HepG2 (cell line): ENCODE results near the gene MAMDC2. TPM values are rescaled to one million over a fixed set of nuclear protein-coding genes. Genes with fewer than 3 reads are reported as not detected.

Source experiments
- ATAC-seq: fragments of 200-7000 bp; cut with Tn5 transposase; 3 replicates; pipeline ENCODE4 v1.9.1; 2020; ENCODE audit warnings: mild to moderate bottlenecking, moderate library complexity
- BruUV-seq: library from RNA; stranded (reverse); fragments of 400-500 nt; replicated peaks from 2 replicates; lab custom pipeline; 2021; lab: Mats Ljungman, UMichigan
- CTCF ChIA-PET: fragments of 300-600 bp; formaldehyde crosslinking; extraction: SDS; loops from one replicate; lab custom pipeline; 2021; ENCODE audit warnings: low total read pairs, inconsistent platforms, low intra/inter-chr PET ratio; lab: Yijun Ruan, JAX
- POLR2A ChIA-PET: fragments of 350-600 bp; sonication (Branson Sonifier 250); formaldehyde crosslinking; loops from one replicate; lab custom pipeline; 2020; ENCODE audit warnings: antibody characterized with exemption, inconsistent platforms; lab: Yijun Ruan, JAX
- DNase-seq: peaks from one replicate; pipeline ENCODE4 v3.0.0-alpha.2; 2015; ENCODE audit warnings: low spot score
- FAIRE-seq: peaks from 3 replicates; lab custom pipeline; 2011; peaks lifted over from hg19 to GRCh38; lab: Jason Lieb, UNC
- H2AFZ ChIP-seq: one replicate; pipeline ENCODE4 v1.6.1; 2011; ENCODE audit warnings: low read length, inconsistent platforms
- H3K27ac ChIP-seq: fragments of 300-600 bp; 3 replicates; pipeline ENCODE4 v1.8.0; 2011; ENCODE audit warnings: mixed run types, mild to moderate bottlenecking, mixed read lengths, low read length, inconsistent platforms; ENCODE audit not compliant: insufficient read depth; ENCODE audit errors: extremely low read length
- H3K27me3 ChIP-seq, 2 experiments: fragments of 200-600 bp in 1 of 2; 2 replicates in 1 of 2; 3 replicates in 1 of 2; pipeline versions ENCODE4 v1.6.0 to v1.8.0; 2011; ENCODE audit warnings: low read length in 2 of 2, mild to moderate bottlenecking in 2 of 2, moderate library complexity in 2 of 2, inconsistent platforms in 1 of 2; ENCODE audit not compliant: insufficient read depth in 2 of 2, control insufficient read depth in 1 of 2
- H3K36me3 ChIP-seq, 2 experiments: fragments of 200-600 bp in 1 of 2; replicated peaks in 1 of 2; 2 replicates in 1 of 2; 3 replicates in 1 of 2; pipeline versions ENCODE4 v1.5.1 to v1.8.0; 2011; ENCODE audit warnings: low read length in 2 of 2, inconsistent platforms in 1 of 2; ENCODE audit not compliant: insufficient read depth in 2 of 2, control insufficient read depth in 1 of 2
- H3K4me1 ChIP-seq: 2 replicates; pipeline ENCODE4 v1.5.1; 2012; ENCODE audit warnings: low read length, inconsistent platforms; ENCODE audit not compliant: insufficient read depth
- H3K4me2 ChIP-seq: 2 replicates; pipeline ENCODE4 v1.6.0; 2011; ENCODE audit warnings: low read depth, low read length, inconsistent platforms
- H3K4me3 ChIP-seq, 3 experiments: fragments of 200-600 bp in 1 of 3; sonication (generic), shearing (Covaris generic) in 1 of 3; replicated peaks in 1 of 3; 2 replicates each; pipeline ENCODE4 v1.5.1; 2011 to 2016; ENCODE audit warnings: low read length in 3 of 3, inconsistent platforms in 2 of 3, low read depth in 2 of 3, mild to moderate bottlenecking in 2 of 3, control low read depth in 1 of 3, mixed read lengths in 1 of 3; ENCODE audit not compliant: insufficient read depth in 1 of 3
- H3K79me2 ChIP-seq: one replicate; pipeline ENCODE4 v1.6.1; 2011; ENCODE audit warnings: low read length, inconsistent platforms; ENCODE audit not compliant: insufficient read depth
- H3K9ac ChIP-seq: 2 replicates; pipeline ENCODE4 v1.6.0; 2011; ENCODE audit warnings: mild to moderate bottlenecking, low read depth, low read length, inconsistent platforms; ENCODE audit not compliant: insufficient read depth
- H3K9me3 ChIP-seq: 2 replicates; pipeline ENCODE4 v1.5.1; 2012; ENCODE audit warnings: mild to moderate bottlenecking, low read length
- H4K20me1 ChIP-seq: 2 replicates; pipeline ENCODE4 v1.6.0; 2011; ENCODE audit warnings: inconsistent platforms, mild to moderate bottlenecking, low read length, moderate library complexity; ENCODE audit not compliant: insufficient read depth
- ELF3 ChIP-seq: IDR thresholded peaks from 2 replicates; pipeline ENCODE4 v1.6.1; 2016; ENCODE audit warnings: missing genetic modification reagents, missing compliant biosample characterization
- MBD4 ChIP-seq: IDR thresholded peaks from 2 replicates; pipeline ENCODE4 v1.6.1; 2012; ENCODE audit warnings: low read length, inconsistent platforms, borderline replicate concordance
- MEIS1 ChIP-seq: sonication (generic); formaldehyde crosslinking; IDR thresholded peaks from 2 replicates; pipeline ENCODE4 v1.9.0; 2021; ENCODE audit warnings: mild to moderate bottlenecking, missing genetic modification reagents, moderate library complexity, borderline replicate concordance
- PAX8 ChIP-seq: sonication (generic); formaldehyde crosslinking; IDR thresholded peaks from 2 replicates; pipeline ENCODE4 v1.8.0; 2022; ENCODE audit warnings: mild to moderate bottlenecking, missing genetic modification reagents, borderline replicate concordance
- SIN3A ChIP-seq: IDR thresholded peaks from 2 replicates; pipeline ENCODE4 v1.6.1; 2011; ENCODE audit warnings: low read depth, mild to moderate bottlenecking, control low read depth, low read length, borderline replicate concordance
- SP2 ChIP-seq: sonication (generic); formaldehyde crosslinking; IDR thresholded peaks from 2 replicates; pipeline ENCODE4 v1.5.1; 2020; ENCODE audit warnings: mild to moderate bottlenecking, missing genetic modification reagents
- SRF ChIP-seq: IDR thresholded peaks from 2 replicates; pipeline ENCODE4 v1.6.1; 2011; ENCODE audit warnings: mild to moderate bottlenecking, low read depth, low read length, moderate library complexity
- SRSF1 ChIP-seq: fragments of 200-400 bp; formaldehyde crosslinking; optimal IDR thresholded peaks from 2 replicates; pipeline ENCODE3; 2017; ENCODE audit warnings: mild to moderate bottlenecking, low read depth, low read length, moderate library complexity
- TCF7L2 ChIP-seq: IDR thresholded peaks from 2 replicates; pipeline ENCODE4 v1.6.1; 2011; ENCODE audit warnings: mild to moderate bottlenecking, low read depth, low read length, moderate library complexity
- U2AF1 ChIP-seq: fragments of 200-400 bp; formaldehyde crosslinking; optimal IDR thresholded peaks from 2 replicates; pipeline ENCODE3; 2017; ENCODE audit warnings: mild to moderate bottlenecking, low read depth, low read length
- YEATS4 ChIP-seq: sonication (generic); formaldehyde crosslinking; IDR thresholded peaks from 2 replicates; pipeline ENCODE4 v1.4.0; 2020; ENCODE audit warnings: missing genetic modification reagents, borderline replicate concordance
- ZFP82 ChIP-seq: sonication (generic); formaldehyde crosslinking; IDR thresholded peaks from 2 replicates; pipeline ENCODE4 v1.5.1; 2020; ENCODE audit warnings: mild to moderate bottlenecking, missing genetic modification reagents, borderline replicate concordance
- ZNF235 ChIP-seq: sonication (generic); formaldehyde crosslinking; IDR thresholded peaks from 2 replicates; pipeline ENCODE4 v1.8.1; 2023; ENCODE audit warnings: mild to moderate bottlenecking, missing genetic modification reagents, borderline replicate concordance
- ZNF354B ChIP-seq: sonication (generic); formaldehyde crosslinking; IDR thresholded peaks from 2 replicates; pipeline ENCODE4 v1.8.0; 2022; ENCODE audit warnings: mild to moderate bottlenecking, missing genetic modification reagents
- ZNF546 ChIP-seq: sonication (generic); formaldehyde crosslinking; conservative IDR thresholded peaks from 2 replicates; pipeline ENCODE4 v1.8.1; 2023; ENCODE audit warnings: mild to moderate bottlenecking, missing genetic modification reagents
- ZNF614 ChIP-seq: IDR thresholded peaks from 2 replicates; pipeline ENCODE4 v1.6.1; 2018; ENCODE audit warnings: missing biosample characterization, missing genetic modification reagents, inconsistent platforms, borderline replicate concordance
- ZNF615 ChIP-seq: sonication (generic); formaldehyde crosslinking; IDR thresholded peaks from 2 replicates; pipeline ENCODE4 v1.5.0; 2020; ENCODE audit warnings: mild to moderate bottlenecking, missing genetic modification reagents, borderline replicate concordance
- ZNF672 ChIP-seq: sonication (generic); formaldehyde crosslinking; IDR thresholded peaks from 2 replicates; pipeline ENCODE4 v1.8.1; 2022; ENCODE audit warnings: missing genetic modification reagents
- ZNF878 ChIP-seq: sonication (generic); formaldehyde crosslinking; IDR thresholded peaks from 2 replicates; pipeline ENCODE4 v1.8.1; 2023; ENCODE audit warnings: mild to moderate bottlenecking, missing genetic modification reagents, moderate library complexity
- WGBS: methylation state at CpG from one replicate; pipeline ENCODE4 v1.1.6; 2017; ENCODE audit warnings: low lambda C conversion rate; 5-methylcytosine and 5-hydroxymethylcytosine counted together
- in situ Hi-C: cut with HindIII; loops from 2 replicates; pipeline ENCODE4 v1.10.0; 2017; ENCODE audit warnings: low pct_unique_long_range_greater_than_20kb; ENCODE audit not compliant: extremely low pct_ligation_motif_present
- intact Hi-C: fragments of 100-400 bp; cut with micrococcal nuclease; formaldehyde crosslinking; loops from one replicate; pipeline ENCODE4 v1.10.0; 2022; ENCODE audit not compliant: unreplicated experiment
- polyA plus RNA-seq, 8 experiments: library from polyadenylated mRNA; depleted of rRNA in 3 of 8; stranded (reverse) in 7 of 8; unstranded in 1 of 8; fragments of >200 nt; fragmentation: Illumina TruSeq in 4 of 8; extraction: Trizol in 4 of 8; gene quantifications; 2 replicates each; pipeline versions ENCODE4 v1.2.1 to v1.2.3, GENCODE V29; 2011 to 2016; ENCODE audit warnings: low read depth in 4 of 8, missing spikeins in 1 of 8, mixed read lengths in 1 of 8; ENCODE audit not compliant: insufficient read depth in 1 of 8
- total RNA-seq, 5 experiments: library from RNA; depleted of rRNA; stranded (reverse); fragments of >200 nt; fragmentation: Illumina TruSeq; extraction: Trizol; gene quantifications; 2 replicates each; pipeline ENCODE4 v1.2.3, GENCODE V29; 2016; ENCODE audit warnings: low read depth in 1 of 5

MAMDC2 gene
- total and polyA plus RNA-seq, 2 of the 13 experiments (the other 11 are each of a cell fraction or from before 2014, with no cell fraction given) = not detected

- in situ Hi-C loops = no loop called here
- Histone ChIP-seq H3K4me3 (no peak overlapping the region), H3K9ac (no peak overlapping the region), H3K4me1 (no peaks in the 10 kb centered on the region), H3K36me3 (no peaks in the 10 kb centered on the region), H3K27ac (no peak overlapping the region), H2AFZ (no peak overlapping the region), H4K20me1 (no peaks in the 10 kb centered on the region; the same call in 1 of the 2 replicates), H3K27me3 (peaks cover 9 to 46% of the 10 kb centered on the region in 2 experiments), H3K4me2 (no peak overlapping the region), H3K9me3 (peaks cover 5% of the 10 kb centered on the region; the same call in 1 of the 2 replicates), H3K79me2 (no peaks in the 10 kb centered on the region)
- intact Hi-C loops = no loop called here
- ChIA-PET POLR2A (no interaction called here), CTCF (no interaction called here)
- ATAC-seq (no peak), FAIRE-seq (no peak), DNase-seq (no peak)
- TF ChIP-seq ZNF546 (no peak), TCF7L2 (no peak), ELF3 (CRISPR knock-in tag) (no peak), MEIS1 (CRISPR knock-in tag) (no peak), SIN3A (no peak), ZNF615 (CRISPR knock-in tag) (no peak), SRF (no peak), ZNF235 (CRISPR knock-in tag) (no peak), U2AF1 (no peak), SRSF1 (no peak), ZNF878 (CRISPR knock-in tag) (no peak), SP2 (no peak), ZFP82 (CRISPR knock-in tag) (no peak), ZNF354B (no peak), MBD4 (no peak), YEATS4 (no peak), PAX8 (CRISPR knock-in tag) (no peak), ZNF614 (CRISPR knock-in tag) (no peak), ZNF672 (CRISPR knock-in tag) (no peak)
- BruUV-seq = no TSS peak
- WGBS = 59% methylated on average over 14 of the region's 15 CpGs
Observed at GRCh38 chr9:70042461-70043215, 1.0 kb upstream of the MAMDC2 start.
